PC-9 (cell line): ENCODE results near the gene BAX.

ENCODE experiments used
- CTCF ChIP-seq: fragments of 200-600 bp; sonication (generic); conservative IDR thresholded peaks from 2 replicates; pipeline ENCODE4 v1.6.1; 2017; ENCODE audit warnings: mixed run types, antibody characterized with exemption, mild to moderate bottlenecking, moderate library complexity
- EZH2 ChIP-seq: fragments of 200-600 bp; sonication (generic); IDR thresholded peaks from 2 replicates; pipeline ENCODE4 v1.8.0; 2017; ENCODE audit warnings: antibody characterized with exemption, low read depth

- no peak for TF ChIP-seq CTCF
- no peak for TF ChIP-seq EZH2
Observed at GRCh38 chr19:48913114-48913889, 41.4 kb upstream of the BAX start.
